Measurements from ENCODE around the gene KRT86. TPM values are rescaled to one million over a fixed set of nuclear protein-coding genes. Genes with fewer than 3 reads are reported as not detected.

The KRT86 gene
- total RNA-seq, 1 donor from 2014 or later, result not detected

- Mint-ChIP-seq H3K9me3 (no peaks in the 10 kb centered on the region), H3K4me1 (peaks cover 47% of the 10 kb centered on the region), H3K36me3 (no peaks in the 10 kb centered on the region), H3K27ac (no peak overlapping the region), H3K27me3 (ENCODE audit: insufficient read depth, low read depth) (peaks cover 12% of the 10 kb centered on the region), H3K4me3 (peak overlapping the region; percentile 59)
- H3K4me3 ChIP-seq, result no peak overlapping the region
- no peak overlapping the region for H3K27ac ChIP-seq
- H4K20me1 ChIP-seq (ENCODE audit: low read depth), result no peaks in the 10 kb centered on the region
- no peaks in the 10 kb centered on the region for H3K36me3 ChIP-seq
- no peak overlapping the region for H2AFZ ChIP-seq (replicated peaks)
- peaks cover 1% of the 10 kb centered on the region for H3K27me3 ChIP-seq
- no peak for TF ChIP-seq EZH2 (IDR thresholded peaks at IDR 0.05)
- TF ChIP-seq, protein P1, sequence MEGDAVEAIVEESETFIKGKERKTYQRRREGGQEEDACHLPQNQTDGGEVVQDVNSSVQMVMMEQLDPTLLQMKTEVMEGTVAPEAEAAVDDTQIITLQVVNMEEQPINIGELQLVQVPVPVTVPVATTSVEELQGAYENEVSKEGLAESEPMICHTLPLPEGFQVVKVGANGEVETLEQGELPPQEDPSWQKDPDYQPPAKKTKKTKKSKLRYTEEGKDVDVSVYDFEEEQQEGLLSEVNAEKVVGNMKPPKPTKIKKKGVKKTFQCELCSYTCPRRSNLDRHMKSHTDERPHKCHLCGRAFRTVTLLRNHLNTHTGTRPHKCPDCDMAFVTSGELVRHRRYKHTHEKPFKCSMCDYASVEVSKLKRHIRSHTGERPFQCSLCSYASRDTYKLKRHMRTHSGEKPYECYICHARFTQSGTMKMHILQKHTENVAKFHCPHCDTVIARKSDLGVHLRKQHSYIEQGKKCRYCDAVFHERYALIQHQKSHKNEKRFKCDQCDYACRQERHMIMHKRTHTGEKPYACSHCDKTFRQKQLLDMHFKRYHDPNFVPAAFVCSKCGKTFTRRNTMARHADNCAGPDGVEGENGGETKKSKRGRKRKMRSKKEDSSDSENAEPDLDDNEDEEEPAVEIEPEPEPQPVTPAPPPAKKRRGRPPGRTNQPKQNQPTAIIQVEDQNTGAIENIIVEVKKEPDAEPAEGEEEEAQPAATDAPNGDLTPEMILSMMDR (IDR thresholded peaks at IDR 0.05), result no peak
- no peak for TF ChIP-seq EZH2phosphoT487 (IDR thresholded peaks at IDR 0.05)
- H3K79me2 ChIP-seq (ENCODE audit: low read depth), result no peaks in the 10 kb centered on the region
- no peaks in the 10 kb centered on the region for H3K9me3 ChIP-seq (ENCODE audit: low read depth)
- H3F3A ChIP-seq (ENCODE audit: low read depth), result no peaks in the 10 kb centered on the region
- DNase-seq (ENCODE audit: low spot score), result no peak
- no peak overlapping the region for H3K4me2 ChIP-seq
- no peak overlapping the region for H3K9ac ChIP-seq
- H3K4me1 ChIP-seq, result no peaks in the 10 kb centered on the region
These were observed 31.1 kb upstream of the KRT86 start for GRCh38 chr12:52243259-52243855.

DNA sequence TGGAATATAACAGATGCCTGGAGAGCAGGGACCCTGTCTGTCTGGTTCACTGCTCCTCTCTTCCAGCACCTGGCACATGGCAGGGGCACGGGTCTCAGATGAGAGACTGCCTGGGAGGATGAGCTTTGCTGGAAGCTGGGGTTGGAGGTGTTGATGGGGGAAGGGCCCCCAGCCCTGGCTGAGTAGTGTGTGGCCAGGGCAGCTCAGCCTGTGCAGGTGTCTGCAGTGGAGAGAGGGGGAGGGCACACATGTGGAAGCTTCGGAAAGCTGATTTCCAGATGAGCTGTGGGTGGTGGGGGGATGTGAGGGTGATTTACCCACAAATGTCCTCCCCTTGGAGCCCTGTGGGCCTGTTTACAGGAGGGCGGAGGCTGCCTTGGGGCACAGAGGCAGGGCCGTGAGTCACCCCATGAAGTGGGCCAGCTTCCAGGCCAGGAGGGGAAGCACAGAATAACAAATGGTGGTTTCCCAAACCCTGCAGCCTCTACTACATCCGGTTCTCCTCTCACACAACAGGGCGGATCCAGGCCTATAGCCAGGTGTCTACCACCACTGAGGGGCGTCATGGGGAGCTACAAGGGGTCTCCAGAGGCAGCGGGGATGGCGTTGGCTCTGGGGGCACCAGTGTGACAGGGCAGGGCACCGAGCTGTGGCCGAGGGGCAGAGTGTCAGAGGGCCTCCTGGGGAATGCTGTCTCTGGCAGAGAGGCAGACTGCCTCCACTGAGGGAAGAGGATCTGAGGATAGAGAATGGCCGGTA, 30.4 kb upstream of the KRT86 start:
- Histone ChIP-seq H3K9me3 (ENCODE audit: low read depth) (no peaks in the 10 kb centered on the region), H3K79me2 (ENCODE audit: low read depth) (no peaks in the 10 kb centered on the region), H4K20me1 (ENCODE audit: low read depth) (no peaks in the 10 kb centered on the region), H3K4me3 (no peak overlapping the region), H3K9ac (no peak overlapping the region), H2AFZ (replicated peaks) (no peak overlapping the region), H3F3A (ENCODE audit: low read depth) (no peaks in the 10 kb centered on the region), H3K4me2 (no peak overlapping the region), H3K36me3 (no peaks in the 10 kb centered on the region), H3K27ac (no peak overlapping the region), H3K27me3 (peaks cover 8% of the 10 kb centered on the region), H3K4me1 (no peaks in the 10 kb centered on the region)
- H3K4me3 Mint-ChIP-seq, result no peak overlapping the region
- H3K4me1 Mint-ChIP-seq, result peaks cover 44% of the 10 kb centered on the region
- H3K27ac Mint-ChIP-seq, result no peak overlapping the region
- TF ChIP-seq, protein P1 (IDR thresholded peaks at IDR 0.05), result no peak
- no peak for TF ChIP-seq EZH2 (IDR thresholded peaks at IDR 0.05)
- TF ChIP-seq EZH2phosphoT487 (IDR thresholded peaks at IDR 0.05), result no peak
- peaks cover 10% of the 10 kb centered on the region for H3K27me3 Mint-ChIP-seq (ENCODE audit: insufficient read depth, low read depth)
- no peaks in the 10 kb centered on the region for H3K9me3 Mint-ChIP-seq
- H3K36me3 Mint-ChIP-seq, result no peaks in the 10 kb centered on the region
- DNase-seq (ENCODE audit: low spot score), result no peak

DNA sequence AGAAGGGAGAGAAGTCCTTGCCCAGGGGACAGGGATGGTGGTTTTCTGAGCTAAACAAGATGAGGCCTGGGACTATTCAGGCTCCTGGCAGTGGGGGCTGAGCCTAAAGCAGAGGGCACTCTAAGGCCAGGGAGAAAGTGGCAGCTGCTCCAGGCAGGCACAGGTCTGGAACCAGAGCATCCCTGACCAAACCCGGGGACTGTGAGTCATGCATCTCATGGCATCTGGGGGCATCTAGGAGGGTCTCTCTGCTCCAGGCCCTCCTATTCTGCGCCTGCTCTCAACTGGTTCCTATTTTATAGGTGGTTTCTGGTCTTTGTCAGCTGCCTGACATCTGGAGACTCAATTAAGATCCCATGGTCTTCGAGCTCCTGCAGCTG, 29.8 kb upstream of the KRT86 start:
- H3K9me3 Mint-ChIP-seq, result no peaks in the 10 kb centered on the region
- no peaks in the 10 kb centered on the region for H3K79me2 ChIP-seq (ENCODE audit: low read depth)
- H3K27ac Mint-ChIP-seq, result no peak overlapping the region
- H3K4me3 Mint-ChIP-seq, result no peak overlapping the region
- no peaks in the 10 kb centered on the region for H3K9me3 ChIP-seq (ENCODE audit: low read depth)
- H3K4me2 ChIP-seq, result no peak overlapping the region
- no peaks in the 10 kb centered on the region for H4K20me1 ChIP-seq (ENCODE audit: low read depth)
- H3K27me3 ChIP-seq, result peaks cover 14% of the 10 kb centered on the region
- no peak overlapping the region for H3K27ac ChIP-seq
- peaks cover 12% of the 10 kb centered on the region for H3K27me3 Mint-ChIP-seq (ENCODE audit: insufficient read depth, low read depth)
- H3K36me3 Mint-ChIP-seq, result no peaks in the 10 kb centered on the region
- H2AFZ ChIP-seq (replicated peaks), result no peak overlapping the region
- H3K9ac ChIP-seq, result no peak overlapping the region
- no peaks in the 10 kb centered on the region for H3F3A ChIP-seq (ENCODE audit: low read depth)
- peaks cover 44% of the 10 kb centered on the region for H3K4me1 Mint-ChIP-seq
- TF ChIP-seq, protein P1 (IDR thresholded peaks at IDR 0.05), result no peak
- no peak for TF ChIP-seq EZH2 (IDR thresholded peaks at IDR 0.05)
- no peak for TF ChIP-seq EZH2phosphoT487 (IDR thresholded peaks at IDR 0.05)
- no peaks in the 10 kb centered on the region for H3K36me3 ChIP-seq
- no peaks in the 10 kb centered on the region for H3K4me1 ChIP-seq
- DNase-seq (ENCODE audit: low spot score), result no peak
- H3K4me3 ChIP-seq, result no peak overlapping the region
